Esophagus squamous epithelium (tissue), 5 donors: Measurements from ENCODE around the gene ITGB3. TPM values are rescaled to one million over a fixed set of nuclear protein-coding genes. Genes with fewer than 3 reads are reported as not detected.

Experiments used
- DNase-seq: peaks from one replicate; lab custom pipeline; 2025; lab: John Stamatoyannopoulos, UW
- H3K27ac ChIP-seq, 4 donors: fragments of 200-600 bp; sonication (generic); one replicate each; pipeline ENCODE4 v1.5.1; 2016 to 2019; ENCODE audit warnings: mild to moderate bottlenecking in 1 of 4
- H3K27me3 ChIP-seq, 4 donors: fragments of 200-600 bp; sonication (generic); 1 replicate in 3 of 4; 2 replicates in 1 of 4; pipeline versions ENCODE4 v1.5.1 to v1.6.0; 2017 to 2021; ENCODE audit warnings: antibody characterized with exemption in 1 of 4
- H3K36me3 ChIP-seq, 3 donors: fragments of 200-600 bp; sonication (generic); one replicate each; pipeline ENCODE4 v1.5.1; 2016 to 2019
- H3K4me1 ChIP-seq, 3 donors: fragments of 200-600 bp; sonication (generic); one replicate each; pipeline ENCODE4 v1.5.1; 2017 to 2019
- H3K4me3 ChIP-seq, 4 donors: fragments of 200-600 bp; sonication (generic); 1 replicate in 3 of 4; 2 replicates in 1 of 4; pipeline ENCODE4 v1.5.1; 2016 to 2019; ENCODE audit warnings: mild to moderate bottlenecking in 2 of 4, moderate library complexity in 1 of 4
- H3K9me3 ChIP-seq, 3 donors: fragments of 200-600 bp; sonication (generic); one replicate each; pipeline ENCODE4 v1.5.1; 2016 to 2019
- POLR2A ChIP-seq, 4 donors: fragments of 450-650 bp; IDR thresholded peaks; one replicate each; pipeline ENCODE4 v1.6.1; 2017; ENCODE audit warnings: antibody characterized with exemption in 4 of 4, mild to moderate bottlenecking in 4 of 4, moderate library complexity in 3 of 4
- WGBS, 2 donors: methylation state at CpG; one replicate each; pipeline ENCODE4 v1.1.5; 2018; 5-methylcytosine and 5-hydroxymethylcytosine counted together
- intact Hi-C: fragments of 100-400 bp; cut with DNase I; formaldehyde crosslinking; loops from one replicate; pipeline ENCODE4 v1.15.0; 2022
- total RNA-seq, 4 donors: library from RNA; depleted of rRNA; stranded (reverse); fragments of >200 nt; gene quantifications; one replicate each; pipeline ENCODE4 v1.1.0, GENCODE V29; 2016
- TF ChIP-seq, protein P1 (sequence below), 6 experiments: fragments of 450-650 bp in 4 of 6; fragments of 200-600 bp in 2 of 6; sonication (generic) in 2 of 6; IDR thresholded peaks; one replicate each; pipeline ENCODE4 v1.5.1; 2016 to 2019; ENCODE audit warnings: antibody characterized with exemption in 6 of 6, mild to moderate bottlenecking in 4 of 6, moderate library complexity in 4 of 6
- donor health status: DM: yes; HTN: yes; CAD: no.

Gene ITGB3
- total RNA-seq = 1 to 10 TPM in 2 of 4 donors, under 1 TPM in 2; 0.23 to 7.2 (median 2.8) TPM

DNA sequence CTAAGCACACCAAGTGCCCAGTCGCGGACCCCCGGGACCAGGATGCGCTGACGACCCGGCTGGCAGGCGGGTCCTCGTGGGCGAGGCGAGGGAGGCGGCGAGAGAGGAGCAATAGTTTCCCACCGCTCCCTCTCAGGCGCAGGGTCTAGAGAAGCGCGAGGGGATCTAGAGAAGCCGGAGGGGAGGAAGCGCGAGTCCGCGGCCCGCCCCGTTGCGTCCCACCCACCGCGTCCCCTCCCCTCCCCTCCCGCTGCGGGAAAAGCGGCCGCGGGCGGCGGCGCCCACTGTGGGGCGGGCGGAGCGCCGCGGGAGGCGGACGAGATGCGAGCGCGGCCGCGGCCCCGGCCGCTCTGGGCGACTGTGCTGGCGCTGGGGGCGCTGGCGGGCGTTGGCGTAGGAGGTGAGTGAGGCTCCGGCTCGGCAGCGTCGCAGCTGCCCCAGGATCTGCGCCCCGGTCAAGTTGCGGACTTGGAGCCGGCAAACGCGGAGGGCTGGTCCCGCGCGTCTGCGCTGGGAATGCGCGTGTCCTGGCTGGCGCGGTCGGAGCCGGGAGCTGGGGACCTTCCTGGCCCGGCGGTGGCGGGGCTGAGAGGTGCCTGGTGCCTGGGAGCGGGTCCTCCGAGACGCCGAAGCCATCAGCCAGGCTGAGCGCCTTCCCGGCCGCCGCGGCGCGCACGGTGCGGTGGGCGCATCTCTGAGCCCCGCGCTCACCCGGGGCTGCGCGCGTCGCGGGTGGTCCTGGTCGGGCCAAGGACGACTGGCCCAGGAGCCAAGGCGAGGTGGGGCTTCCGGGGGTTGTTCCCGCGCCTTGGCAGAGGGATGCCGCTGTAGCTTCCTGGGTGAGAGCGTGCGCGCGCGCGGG is at the start of gene ITGB3:
TSS of gene ITGB3 (plus strand) at position 287 of the 862 bp plus-strand sequence. CDS start at position 322, 35 bp downstream.
- no peak for DNase-seq
- Histone ChIP-seq H3K27ac (peak within 1 kb of the TSS; percentile 65 to 86 (median 79)), H3K36me3 (no peaks in the 10 kb centered on the region), H3K4me1 (peaks cover 0 to 51% (median 9%) of the 10 kb centered on the region in 3 donors), H3K4me3 (peak within 1 kb of the TSS; percentile 47 to 75 (median 59)), H3K9me3 (no peaks in the 10 kb centered on the region), H3K27me3 (peaks cover 0 to 66% (median 0%) of the 10 kb centered on the region in 4 donors)
- TF ChIP-seq, protein P1, sequence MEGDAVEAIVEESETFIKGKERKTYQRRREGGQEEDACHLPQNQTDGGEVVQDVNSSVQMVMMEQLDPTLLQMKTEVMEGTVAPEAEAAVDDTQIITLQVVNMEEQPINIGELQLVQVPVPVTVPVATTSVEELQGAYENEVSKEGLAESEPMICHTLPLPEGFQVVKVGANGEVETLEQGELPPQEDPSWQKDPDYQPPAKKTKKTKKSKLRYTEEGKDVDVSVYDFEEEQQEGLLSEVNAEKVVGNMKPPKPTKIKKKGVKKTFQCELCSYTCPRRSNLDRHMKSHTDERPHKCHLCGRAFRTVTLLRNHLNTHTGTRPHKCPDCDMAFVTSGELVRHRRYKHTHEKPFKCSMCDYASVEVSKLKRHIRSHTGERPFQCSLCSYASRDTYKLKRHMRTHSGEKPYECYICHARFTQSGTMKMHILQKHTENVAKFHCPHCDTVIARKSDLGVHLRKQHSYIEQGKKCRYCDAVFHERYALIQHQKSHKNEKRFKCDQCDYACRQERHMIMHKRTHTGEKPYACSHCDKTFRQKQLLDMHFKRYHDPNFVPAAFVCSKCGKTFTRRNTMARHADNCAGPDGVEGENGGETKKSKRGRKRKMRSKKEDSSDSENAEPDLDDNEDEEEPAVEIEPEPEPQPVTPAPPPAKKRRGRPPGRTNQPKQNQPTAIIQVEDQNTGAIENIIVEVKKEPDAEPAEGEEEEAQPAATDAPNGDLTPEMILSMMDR (IDR thresholded peaks at IDR 0.05) = peak in 3 of 6 experiments; percentile 17 to 43 (median 30)
- peak in 2 of 4 donors; percentile 40 to 65 for TF ChIP-seq POLR2A (IDR thresholded peaks at IDR 0.05)
- WGBS, 2 donors = 0 to 3% methylated on average over 12 to 28 of the region's 112 CpGs
- intact Hi-C loops = no loop called here

DNA sequence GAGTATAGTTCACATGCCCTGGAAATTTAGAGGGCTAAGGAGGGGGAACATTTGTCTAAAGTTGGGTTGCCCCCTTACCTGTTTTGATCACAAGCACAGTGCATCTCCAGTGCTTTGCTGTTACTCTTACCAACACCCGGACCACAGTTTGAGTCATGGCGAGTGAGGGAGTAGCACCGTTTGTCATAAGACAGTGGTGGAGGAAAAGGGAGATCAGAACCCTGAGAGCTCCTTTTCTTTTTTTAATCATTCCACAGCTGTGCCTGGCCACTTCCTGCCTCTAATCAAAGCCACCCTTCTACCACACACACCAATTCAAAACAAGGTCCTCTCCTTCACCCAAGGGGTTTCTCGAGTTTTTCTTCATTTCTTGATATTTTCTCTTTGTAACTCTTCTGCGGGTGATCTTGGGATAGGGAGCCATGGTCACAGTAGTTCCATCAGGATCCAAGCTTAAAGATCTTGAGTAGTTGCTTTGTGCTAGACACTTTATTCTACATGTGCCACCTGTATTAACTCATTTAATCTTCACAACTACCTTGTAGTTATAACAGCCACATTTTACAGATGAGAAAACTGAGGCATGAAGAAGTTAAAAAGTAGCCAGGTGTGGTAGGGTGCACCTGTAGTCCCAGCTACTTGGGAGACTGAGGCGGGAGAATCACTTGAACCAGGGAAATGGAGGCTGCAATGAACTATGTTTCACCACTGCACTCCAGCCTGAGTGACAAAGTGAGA is 49.5 kb upstream of the ITGB3 start:
- Histone ChIP-seq H3K9me3 (no peaks in the 10 kb centered on the region), H3K27ac (peak overlapping the region in 3 of 4 donors; percentile 4 to 78 (median 11)), H3K4me3 (no peak overlapping the region), H3K4me1 (peaks cover 0 to 29% (median 9%) of the 10 kb centered on the region in 3 donors), H3K36me3 (no peaks in the 10 kb centered on the region), H3K27me3 (no peaks in the 10 kb centered on the region)
- DNase-seq = no peak
- TF ChIP-seq, protein P1 (IDR thresholded peaks at IDR 0.05) = no peak
- TF ChIP-seq POLR2A (IDR thresholded peaks at IDR 0.05) = no peak
- WGBS, 2 donors = 52 to 72% methylated on average over 6 of the region's 6 CpGs
- intact Hi-C loops = no loop called here

DNA sequence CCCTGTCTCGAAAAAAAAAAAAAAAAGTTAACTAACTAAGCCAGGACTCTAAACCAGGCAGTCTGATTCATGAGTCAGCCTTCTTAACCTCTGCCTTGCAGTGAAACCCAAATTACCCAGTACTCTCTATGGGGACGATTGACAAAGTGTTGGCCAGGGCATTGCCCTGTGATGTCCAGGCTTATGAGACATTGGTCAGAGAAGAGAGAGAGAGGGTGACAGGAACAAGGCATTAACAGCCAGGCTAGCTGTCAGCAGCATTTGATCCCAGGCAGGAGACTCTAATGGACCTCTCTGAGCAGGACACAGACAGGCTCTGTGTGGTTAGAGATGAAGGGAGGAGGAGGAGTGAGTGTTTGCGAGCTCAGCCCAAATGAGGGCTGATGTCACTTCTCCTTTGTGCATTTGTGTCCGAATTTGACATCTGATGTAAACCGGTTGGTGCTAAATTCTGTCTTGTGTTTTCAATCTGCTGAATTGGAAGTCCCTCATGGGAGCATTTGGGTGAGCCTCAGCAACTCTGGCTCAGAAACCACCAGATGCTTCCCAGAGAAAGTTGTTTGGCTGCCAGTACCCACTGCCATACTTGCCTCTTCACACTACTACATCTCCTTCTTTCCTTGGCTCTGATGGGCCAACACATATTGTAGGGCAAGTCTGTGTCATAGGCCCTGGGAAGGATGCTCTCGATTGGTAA is 48.8 kb upstream of the ITGB3 start:
- DNase-seq = no peak

DNA sequence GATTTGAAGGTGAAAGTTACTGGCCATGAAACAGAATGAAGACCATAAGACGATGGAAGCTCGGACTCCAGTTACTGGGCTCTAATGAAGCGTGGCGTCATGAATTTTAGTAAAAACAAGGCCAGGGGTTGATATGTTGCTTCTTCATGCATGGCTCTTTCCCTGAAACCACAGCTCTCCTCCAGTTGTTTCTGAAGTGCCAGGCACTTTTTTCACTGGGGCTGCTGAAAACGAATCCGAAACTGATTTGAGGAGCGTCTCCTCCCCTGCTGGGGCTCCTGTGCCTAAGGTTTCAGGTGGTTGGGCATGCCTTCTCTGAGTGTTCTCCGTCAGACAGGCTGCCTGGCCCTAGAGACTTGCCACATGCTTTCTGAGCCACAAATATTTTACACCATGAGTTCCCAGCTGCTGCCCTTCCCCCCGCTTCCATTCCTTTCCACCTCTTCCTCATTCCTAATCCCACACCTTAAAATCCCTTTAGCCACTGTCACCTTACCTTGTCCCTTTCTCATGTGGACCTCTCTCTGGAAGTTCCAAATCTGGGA is 48.1 kb upstream of the ITGB3 start:
- WGBS, 2 donors = 33 to 44% methylated on average over 9 of the region's 9 CpGs
- peak overlapping the region; percentile 40 to 78 (median 70) for H3K27ac ChIP-seq
- intact Hi-C loops = no loop called here
- peak overlapping the region in 3 of 4 donors; percentile 5 to 20 (median 19) for H3K4me3 ChIP-seq
- H3K4me1 ChIP-seq = peaks cover 0 to 29% (median 9%) of the 10 kb centered on the region in 3 donors
- TF ChIP-seq, protein P1 (IDR thresholded peaks at IDR 0.05) = no peak
- no peak for TF ChIP-seq POLR2A (IDR thresholded peaks at IDR 0.05)
- no peaks in the 10 kb centered on the region for H3K27me3 ChIP-seq
- H3K36me3 ChIP-seq = no peaks in the 10 kb centered on the region
- H3K9me3 ChIP-seq = no peaks in the 10 kb centered on the region
- no peak for DNase-seq

More for the DNA sequence above, 48.8 kb upstream of the ITGB3 start:
- no peaks in the 10 kb centered on the region for H3K9me3 ChIP-seq
- H3K36me3 ChIP-seq = no peaks in the 10 kb centered on the region
- TF ChIP-seq, protein P1 (IDR thresholded peaks at IDR 0.05) = no peak
- peak in 1 of 4 donors; percentile 17 for TF ChIP-seq POLR2A (IDR thresholded peaks at IDR 0.05)
- peak overlapping the region in 2 of 4 donors; percentile 19 to 20 for H3K4me3 ChIP-seq
- no peaks in the 10 kb centered on the region for H3K27me3 ChIP-seq
- WGBS, 2 donors = 41 to 55% methylated on average over 6 of the region's 6 CpGs
- peak overlapping the region; percentile 40 to 78 (median 70) for H3K27ac ChIP-seq
- intact Hi-C loops = no loop called here
- peaks cover 0 to 29% (median 9%) of the 10 kb centered on the region in 3 donors for H3K4me1 ChIP-seq
